Measurements from ENCODE around the gene PTGS2.

Gene PTGS2

DNA sequence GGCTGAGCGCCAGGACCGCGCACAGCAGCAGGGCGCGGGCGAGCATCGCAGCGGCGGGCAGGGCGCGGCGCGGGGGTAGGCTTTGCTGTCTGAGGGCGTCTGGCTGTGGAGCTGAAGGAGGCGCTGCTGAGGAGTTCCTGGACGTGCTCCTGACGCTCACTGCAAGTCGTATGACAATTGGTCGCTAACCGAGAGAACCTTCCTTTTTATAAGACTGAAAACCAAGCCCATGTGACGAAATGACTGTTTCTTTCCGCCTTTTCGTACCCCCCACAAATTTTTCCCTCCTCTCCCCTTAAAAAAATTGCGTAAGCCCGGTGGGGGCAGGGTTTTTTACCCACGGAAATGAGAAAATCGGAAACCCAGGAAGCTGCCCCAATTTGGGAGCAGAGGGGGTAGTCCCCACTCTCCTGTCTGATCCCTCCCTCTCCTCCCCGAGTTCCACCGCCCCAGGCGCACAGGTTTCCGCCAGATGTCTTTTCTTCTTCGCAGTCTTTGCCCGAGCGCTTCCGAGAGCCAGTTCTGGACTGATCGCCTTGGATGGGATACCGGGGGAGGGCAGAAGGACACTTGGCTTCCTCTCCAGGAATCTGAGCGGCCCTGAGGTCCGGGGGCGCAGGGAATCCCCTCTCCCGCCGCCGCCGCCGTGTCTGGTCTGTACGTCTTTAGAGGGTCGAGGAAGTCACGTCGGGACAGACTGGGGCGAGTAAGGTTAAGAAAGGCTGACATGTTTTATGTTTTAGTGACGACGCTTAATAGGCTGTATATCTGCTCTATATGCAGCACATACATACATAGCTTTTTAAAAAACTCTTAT is at the start of gene PTGS2:
Gene PTGS2, minus strand, starts transcription at position 179 of the 817 bp plus-strand sequence. Its CDS starts 133 bp downstream, at position 46.
- TF ChIP-seq, protein P1, sequence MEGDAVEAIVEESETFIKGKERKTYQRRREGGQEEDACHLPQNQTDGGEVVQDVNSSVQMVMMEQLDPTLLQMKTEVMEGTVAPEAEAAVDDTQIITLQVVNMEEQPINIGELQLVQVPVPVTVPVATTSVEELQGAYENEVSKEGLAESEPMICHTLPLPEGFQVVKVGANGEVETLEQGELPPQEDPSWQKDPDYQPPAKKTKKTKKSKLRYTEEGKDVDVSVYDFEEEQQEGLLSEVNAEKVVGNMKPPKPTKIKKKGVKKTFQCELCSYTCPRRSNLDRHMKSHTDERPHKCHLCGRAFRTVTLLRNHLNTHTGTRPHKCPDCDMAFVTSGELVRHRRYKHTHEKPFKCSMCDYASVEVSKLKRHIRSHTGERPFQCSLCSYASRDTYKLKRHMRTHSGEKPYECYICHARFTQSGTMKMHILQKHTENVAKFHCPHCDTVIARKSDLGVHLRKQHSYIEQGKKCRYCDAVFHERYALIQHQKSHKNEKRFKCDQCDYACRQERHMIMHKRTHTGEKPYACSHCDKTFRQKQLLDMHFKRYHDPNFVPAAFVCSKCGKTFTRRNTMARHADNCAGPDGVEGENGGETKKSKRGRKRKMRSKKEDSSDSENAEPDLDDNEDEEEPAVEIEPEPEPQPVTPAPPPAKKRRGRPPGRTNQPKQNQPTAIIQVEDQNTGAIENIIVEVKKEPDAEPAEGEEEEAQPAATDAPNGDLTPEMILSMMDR (conservative IDR thresholded peaks at IDR 0.05; ENCODE audit: low read depth, low read length): peak; percentile 72
- H3K4me3 ChIP-seq (ENCODE audit: low read depth, low read length): peak within 1 kb of the TSS; percentile 85
- DNase-seq (ENCODE audit: low read depth): peak; percentile 98

DNA sequence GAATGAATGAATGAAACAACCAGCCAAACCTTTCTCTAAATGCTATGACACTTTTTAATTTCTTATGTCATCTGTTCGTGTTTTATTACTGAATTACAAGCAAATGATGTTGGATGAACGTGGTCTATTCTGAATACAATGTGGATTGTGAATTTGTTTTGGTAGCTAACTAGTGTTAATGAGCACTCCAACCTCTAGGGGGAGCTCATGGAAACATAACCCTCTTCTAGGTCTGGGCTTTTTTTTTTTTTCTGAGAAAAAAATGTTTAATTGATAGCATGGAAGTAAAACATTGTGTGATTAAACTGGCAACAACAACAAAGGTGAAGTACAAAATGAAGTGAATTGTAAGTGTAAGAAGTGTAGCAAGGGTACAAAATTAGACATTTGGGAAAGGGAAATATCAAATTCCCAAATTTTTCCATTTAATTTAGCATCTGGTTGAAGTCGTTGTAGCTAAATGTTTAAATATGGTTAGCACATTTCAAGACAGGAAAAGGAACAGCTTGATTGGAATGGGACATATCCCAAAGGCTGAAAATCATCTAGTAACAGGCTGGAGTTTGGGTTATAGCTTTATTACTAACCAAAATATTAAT is 42.6 kb upstream of the PTGS2 start:
- TF ChIP-seq, protein P1 (conservative IDR thresholded peaks at IDR 0.05; ENCODE audit: low read depth, low read length): peak; percentile 70
- DNase-seq (ENCODE audit: low read depth): peak; percentile 79
- no peak overlapping the region for H3K4me3 ChIP-seq (ENCODE audit: low read depth, low read length)

DNA sequence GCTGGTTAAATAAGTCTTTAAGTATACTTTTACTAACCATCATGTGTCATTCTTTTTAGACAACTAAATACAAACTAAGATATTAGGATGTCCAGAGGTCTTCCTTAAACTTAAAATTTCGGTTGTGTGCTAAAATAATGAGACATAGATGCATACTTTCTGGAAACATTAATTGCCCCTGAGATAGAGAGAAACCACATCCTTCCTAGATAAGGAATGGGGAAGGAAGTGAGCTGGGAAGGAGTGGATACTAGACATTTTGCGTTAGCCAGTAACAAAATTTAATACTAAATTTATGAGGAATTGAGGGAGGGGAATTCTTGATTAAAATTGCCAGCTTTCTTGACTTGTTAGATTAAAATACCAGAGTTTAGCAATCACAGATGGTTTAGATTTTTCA is 37.1 kb upstream of the PTGS2 start:
- TF ChIP-seq, protein P1 (conservative IDR thresholded peaks at IDR 0.05; ENCODE audit: low read depth, low read length): no peak
- peak; percentile 2 for DNase-seq (ENCODE audit: low read depth)
- H3K4me3 ChIP-seq (ENCODE audit: low read depth, low read length): no peak overlapping the region

DNA sequence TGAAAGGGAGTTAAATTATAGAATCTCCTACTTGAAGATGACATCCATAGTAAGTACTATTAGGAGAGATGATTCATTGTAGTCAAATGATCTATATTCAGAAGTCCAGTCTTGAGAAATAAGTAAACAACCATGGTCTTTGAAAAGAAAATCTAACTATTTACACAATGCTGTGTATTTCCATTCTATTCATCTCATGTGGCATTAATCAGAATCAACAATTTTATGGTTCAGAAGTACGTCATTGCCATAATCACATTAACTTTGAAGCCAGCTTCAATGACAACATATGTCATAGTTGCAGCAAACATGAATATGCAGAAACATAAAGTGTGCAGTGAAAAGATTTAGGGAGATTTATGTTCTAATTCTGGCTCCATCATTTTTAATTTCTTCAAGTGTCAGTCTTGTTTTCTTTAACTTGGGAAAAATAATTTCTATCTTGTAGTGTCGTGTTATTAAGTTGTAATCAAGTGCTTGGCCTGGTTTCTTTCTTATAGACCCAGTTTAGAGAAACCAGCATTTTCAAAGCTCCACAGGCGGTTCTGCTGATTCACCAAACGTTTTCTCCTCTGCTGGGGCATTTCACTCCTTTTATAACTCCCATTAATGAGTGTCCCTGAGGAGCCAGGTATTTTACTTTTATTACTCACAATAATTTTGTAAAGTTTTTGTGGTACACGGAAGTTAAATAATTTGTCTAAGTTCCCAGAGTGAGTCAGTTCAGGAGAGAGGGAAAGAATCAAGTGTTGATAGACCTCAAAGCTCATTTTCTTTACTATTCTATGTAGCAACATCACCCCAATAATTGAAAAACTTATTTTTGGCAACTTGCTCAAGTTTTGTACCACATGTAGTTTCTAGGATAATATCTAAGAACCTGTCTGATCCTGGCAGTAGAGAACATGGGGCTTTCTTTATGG is 35.9 kb upstream of the PTGS2 start:
- peak; percentile 48 for DNase-seq (ENCODE audit: low read depth)
- H3K4me3 ChIP-seq (ENCODE audit: low read depth, low read length): no peak overlapping the region
- TF ChIP-seq, protein P1 (conservative IDR thresholded peaks at IDR 0.05; ENCODE audit: low read depth, low read length): no peak

DNA sequence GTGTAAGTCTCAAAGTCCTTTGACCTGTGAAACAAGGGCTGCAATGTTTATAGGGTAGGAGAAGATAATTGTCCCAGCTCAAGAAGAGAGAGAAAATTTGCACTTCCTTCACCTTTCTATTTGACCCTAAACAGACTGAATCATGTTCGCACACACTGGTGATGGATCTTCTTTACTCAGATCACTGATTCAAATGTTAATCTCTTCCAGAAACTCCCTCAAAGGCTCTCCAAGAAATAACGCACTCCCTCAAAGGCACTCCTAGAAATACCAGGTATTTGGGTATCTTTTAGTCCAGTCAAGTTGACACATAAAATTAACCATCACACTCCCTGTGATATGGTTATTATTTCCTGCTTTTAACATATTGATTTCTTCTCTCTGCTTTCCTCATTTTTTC is 30.5 kb upstream of the PTGS2 start:
- H3K4me3 ChIP-seq (ENCODE audit: low read depth, low read length): no peak overlapping the region
- DNase-seq (ENCODE audit: low read depth): no peak
- TF ChIP-seq, protein P1 (conservative IDR thresholded peaks at IDR 0.05; ENCODE audit: low read depth, low read length): no peak

DNA sequence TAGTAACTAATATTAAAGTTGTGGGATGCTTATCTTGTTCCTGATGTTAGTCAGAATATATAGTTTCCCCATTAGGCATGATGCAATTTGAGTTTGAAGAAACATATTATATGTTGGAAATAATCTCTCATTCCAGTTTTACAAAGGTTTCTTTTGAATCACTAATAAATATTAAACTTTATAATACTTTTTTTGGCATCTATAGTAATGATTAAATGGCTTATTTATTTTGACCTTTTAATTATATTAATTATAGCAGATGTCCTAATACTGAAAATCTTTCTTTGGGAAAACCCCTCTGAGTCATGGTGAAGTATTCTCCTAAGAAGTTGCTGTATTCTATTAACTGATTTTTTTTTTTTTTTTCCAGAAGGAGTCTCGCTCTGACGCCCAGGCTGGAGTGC is 28.5 kb upstream of the PTGS2 start:
- DNase-seq (ENCODE audit: low read depth): peak; percentile 71
- no peak overlapping the region for H3K4me3 ChIP-seq (ENCODE audit: low read depth, low read length)
- TF ChIP-seq, protein P1 (conservative IDR thresholded peaks at IDR 0.05; ENCODE audit: low read depth, low read length): no peak

All from choroid plexus epithelial cell (primary cell).